ENCODE data around the gene FAM9C. TPM values are rescaled to one million over a fixed set of nuclear protein-coding genes. Genes with fewer than 3 reads are reported as not detected.
"Not testable (repeated sequence)": the region's sequence is repeated elsewhere in the genome, so short reads cannot be mapped to it uniquely, and the experiment has no call there.

FAM9C gene
- not detected for polyA plus RNA-seq

DNA sequence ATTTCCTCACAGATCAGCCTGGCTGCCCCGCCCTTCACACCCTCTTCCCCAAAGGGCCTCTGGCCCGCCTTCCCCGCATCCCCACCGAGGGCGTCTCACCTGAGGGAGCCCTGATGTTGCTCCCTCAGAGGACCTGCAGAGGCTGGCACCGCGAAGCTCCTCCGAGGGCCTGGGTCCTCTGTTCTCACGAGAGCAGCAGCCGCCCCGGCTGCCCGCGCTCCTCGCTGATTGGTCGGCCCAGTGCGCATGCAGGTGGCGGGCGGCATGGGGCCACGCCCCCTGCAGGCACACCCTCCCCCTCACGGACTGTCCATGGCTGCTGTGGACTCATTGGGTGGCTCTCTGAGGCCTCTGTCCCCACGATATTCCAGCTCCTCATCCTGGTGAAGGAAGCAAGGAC, at the start of gene FAM9C:
Gene FAM9C, minus strand, starts transcription at position 180 of the 400 bp plus-strand sequence. CDS start 831 bp downstream, outside the sequence.
- Mint-ChIP-seq H3K27me3 (peaks cover 3% of the 10 kb centered on the region), H3K9me3 (no peaks in the 10 kb centered on the region), H3K4me1 (peaks cover 0 to 13% (median 2%) of the 10 kb centered on the region in 3 donors), H3K27ac (peak within 1 kb of the TSS in 1 of 3 donors; percentile 39), H3K36me3 (peaks cover 1% of the 10 kb centered on the region), H3K4me3 (no peak within 1 kb of the TSS)

GRCh38 chrX:13093529-13094140, 49.2 kb upstream of the FAM9C start:
- peak overlapping the region; percentile 5 to 82 (median 60) for H3K4me3 Mint-ChIP-seq
- H3K36me3 Mint-ChIP-seq, result no peaks in the 10 kb centered on the region
- peaks cover 0 to 7% (median 0%) of the 10 kb centered on the region in 3 donors for H3K9me3 Mint-ChIP-seq
- peak overlapping the region; percentile 74 to 94 (median 92) for H3K27ac Mint-ChIP-seq
- H3K4me1 Mint-ChIP-seq, result peaks cover 19 to 56% (median 29%) of the 10 kb centered on the region in 3 donors
- H3K27me3 Mint-ChIP-seq, result peaks cover 11% of the 10 kb centered on the region

DNA sequence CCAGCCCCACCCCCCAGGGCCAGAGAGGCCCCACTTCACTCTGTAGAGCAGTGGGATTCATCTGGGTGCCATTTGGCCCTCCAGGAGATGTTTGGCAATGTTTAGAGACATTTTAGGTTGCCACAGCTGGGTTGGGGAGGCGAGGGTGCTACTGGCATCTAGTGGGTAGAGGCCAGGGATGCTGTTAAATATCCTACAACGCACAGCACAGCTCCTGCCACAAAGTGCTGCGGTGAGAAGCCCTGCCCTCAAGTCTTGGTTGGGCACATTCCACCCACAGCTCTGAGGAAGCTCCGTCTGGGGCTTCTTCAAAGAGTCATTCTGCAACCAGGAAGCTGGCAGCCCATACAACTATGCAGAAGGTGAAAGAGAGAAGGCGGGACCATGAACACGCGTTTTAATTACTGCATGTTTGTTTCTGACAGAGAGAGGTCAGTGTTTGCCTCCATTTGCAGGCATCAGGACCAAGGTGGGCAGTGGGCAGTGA, 48.1 kb upstream of the FAM9C start:
- peaks cover 29 to 66% (median 39%) of the 10 kb centered on the region in 3 donors for H3K4me1 Mint-ChIP-seq
- H3K9me3 Mint-ChIP-seq, result peaks cover 0 to 7% (median 0%) of the 10 kb centered on the region in 3 donors
- H3K27ac Mint-ChIP-seq, result peak overlapping the region; percentile 74 to 94 (median 92)
- peaks cover 11% of the 10 kb centered on the region for H3K27me3 Mint-ChIP-seq
- H3K4me3 Mint-ChIP-seq, result peak overlapping the region; percentile 51 to 82 (median 74)
- H3K36me3 Mint-ChIP-seq, result no peaks in the 10 kb centered on the region

DNA sequence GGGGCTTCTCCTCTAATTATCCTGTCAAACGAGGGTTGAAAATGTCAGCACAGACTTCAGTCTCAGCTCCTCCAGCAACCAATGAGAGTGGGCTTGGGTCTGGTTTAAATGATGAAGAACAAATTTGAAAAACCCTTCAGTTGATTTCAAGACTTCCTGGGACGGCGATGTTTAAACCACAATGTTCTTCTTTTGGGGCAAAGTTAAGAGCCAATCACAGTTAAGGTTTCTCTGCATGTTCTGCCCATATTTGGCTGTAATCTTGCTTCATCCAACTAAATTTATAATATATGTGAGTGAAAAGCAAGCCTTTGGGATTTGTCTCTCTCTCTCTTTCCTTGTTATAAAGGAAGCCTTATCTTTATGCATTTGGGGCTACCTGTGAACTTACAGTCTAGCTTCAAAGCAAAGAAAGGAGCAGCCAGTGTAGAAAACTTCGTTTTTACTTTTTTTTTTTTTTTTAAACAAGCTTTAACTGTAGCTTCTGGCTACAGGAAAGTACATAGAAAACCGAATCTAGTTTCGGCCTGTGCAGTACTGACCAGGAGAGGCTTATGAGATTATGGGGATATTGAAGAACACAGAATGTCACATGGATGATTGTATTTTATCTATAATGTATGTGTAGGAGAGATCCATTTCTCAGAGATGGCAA, 46.8 kb upstream of the FAM9C start:
- H3K27me3 Mint-ChIP-seq, result peaks cover 17% of the 10 kb centered on the region
- no peaks in the 10 kb centered on the region for H3K36me3 Mint-ChIP-seq
- peak overlapping the region; percentile 74 to 94 (median 92) for H3K27ac Mint-ChIP-seq
- peaks cover 40 to 76% (median 50%) of the 10 kb centered on the region in 3 donors for H3K4me1 Mint-ChIP-seq
- peak overlapping the region; percentile 48 to 90 (median 66) for H3K4me3 Mint-ChIP-seq
- H3K9me3 Mint-ChIP-seq, result peaks cover 0 to 7% (median 0%) of the 10 kb centered on the region in 3 donors

- H3K27ac Mint-ChIP-seq, result peak overlapping the region; percentile 74 to 94 (median 92)
- H3K4me3 Mint-ChIP-seq, result peak overlapping the region; percentile 48 to 90 (median 66)
- H3K9me3 Mint-ChIP-seq, result peaks cover 0 to 7% (median 0%) of the 10 kb centered on the region in 3 donors
- peaks cover 40 to 78% (median 54%) of the 10 kb centered on the region in 3 donors for H3K4me1 Mint-ChIP-seq
- H3K36me3 Mint-ChIP-seq, result no peaks in the 10 kb centered on the region
- H3K27me3 Mint-ChIP-seq, result peaks cover 17% of the 10 kb centered on the region
These were observed 46.1 kb upstream of the FAM9C start for GRCh38 chrX:13090339-13091110.

GRCh38 chrX:13090027-13090338, 45.6 kb upstream of the FAM9C start:
- no peaks in the 10 kb centered on the region for H3K36me3 Mint-ChIP-seq
- H3K9me3 Mint-ChIP-seq, result peaks cover 0 to 7% (median 0%) of the 10 kb centered on the region in 3 donors
- peaks cover 40 to 78% (median 56%) of the 10 kb centered on the region in 3 donors for H3K4me1 Mint-ChIP-seq
- H3K27ac Mint-ChIP-seq, result peak overlapping the region; percentile 74 to 94 (median 92)
- H3K27me3 Mint-ChIP-seq, result peaks cover 14% of the 10 kb centered on the region
- peak overlapping the region in 2 of 4 donors; percentile 46 to 48 for H3K4me3 Mint-ChIP-seq

- H3K9me3 Mint-ChIP-seq, result peaks cover 0 to 6% (median 2%) of the 10 kb centered on the region in 3 donors
- peak overlapping the region; percentile 63 to 88 (median 76) for H3K4me3 Mint-ChIP-seq
- H3K4me1 Mint-ChIP-seq, result peaks cover 41 to 71% (median 58%) of the 10 kb centered on the region in 3 donors
- H3K27me3 Mint-ChIP-seq, result peaks cover 14% of the 10 kb centered on the region
- no peaks in the 10 kb centered on the region for H3K36me3 Mint-ChIP-seq
- H3K27ac Mint-ChIP-seq, result peak overlapping the region; percentile 89 to 97 (median 93)
These were observed 43.7 kb upstream of the FAM9C start for GRCh38 chrX:13088156-13088487.

GRCh38 chrX:13087322-13088155, 43.1 kb upstream of the FAM9C start:
- Mint-ChIP-seq H3K27me3 (peaks cover 15% of the 10 kb centered on the region), H3K4me3 (peak overlapping the region; percentile 72 to 88 (median 77)), H3K27ac (peak overlapping the region; percentile 89 to 97 (median 93)), H3K36me3 (no peaks in the 10 kb centered on the region), H3K9me3 (peaks cover 0 to 2% (median under 1%) of the 10 kb centered on the region in 3 donors), H3K4me1 (peaks cover 42 to 71% (median 59%) of the 10 kb centered on the region in 3 donors)

DNA sequence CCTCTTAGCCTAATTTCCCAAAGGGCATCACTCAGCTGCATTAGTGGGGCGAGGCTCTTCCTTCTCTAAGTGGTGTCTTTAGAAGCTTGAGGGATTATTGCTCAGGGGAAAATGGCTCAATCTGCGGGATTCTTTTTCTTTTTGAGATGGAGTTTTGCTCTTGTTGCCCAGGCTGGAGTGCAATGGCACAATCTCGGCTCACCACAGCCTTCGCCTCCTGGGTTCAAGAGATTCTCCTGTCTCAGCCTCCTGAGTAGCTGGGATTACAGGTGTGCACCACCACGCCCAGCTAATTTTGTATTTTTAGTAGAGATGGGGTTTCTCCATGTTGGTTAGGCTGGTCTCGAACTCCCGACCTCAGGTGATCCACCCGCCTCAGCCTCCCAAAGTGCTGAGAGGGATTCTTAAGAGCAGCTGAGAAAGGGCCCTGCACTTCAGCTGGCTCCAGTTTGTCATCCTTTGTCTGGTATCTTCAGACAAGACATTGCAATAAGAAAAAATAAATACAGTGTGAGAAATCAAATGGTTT, 42.4 kb upstream of the FAM9C start:
- Mint-ChIP-seq H3K4me3 (peak overlapping the region; percentile 72 to 88 (median 77)), H3K27ac (peak overlapping the region; percentile 89 to 97 (median 93)), H3K27me3 (peaks cover 15% of the 10 kb centered on the region), H3K4me1 (peaks cover 47 to 74% (median 63%) of the 10 kb centered on the region in 3 donors)
- not testable (repeated sequence) for H3K9me3 Mint-ChIP-seq, H3K36me3 Mint-ChIP-seq

- Mint-ChIP-seq H3K4me3 (peak overlapping the region; percentile 54 to 88 (median 76)), H3K9me3 (peaks cover 0 to 2% (median 0%) of the 10 kb centered on the region in 3 donors), H3K27me3 (peaks cover 15% of the 10 kb centered on the region), H3K36me3 (no peaks in the 10 kb centered on the region), H3K27ac (peak overlapping the region; percentile 89 to 97 (median 93)), H3K4me1 (peaks cover 49 to 75% (median 63%) of the 10 kb centered on the region in 3 donors)
These were observed 41.7 kb upstream of the FAM9C start for GRCh38 chrX:13086076-13086475.

DNA sequence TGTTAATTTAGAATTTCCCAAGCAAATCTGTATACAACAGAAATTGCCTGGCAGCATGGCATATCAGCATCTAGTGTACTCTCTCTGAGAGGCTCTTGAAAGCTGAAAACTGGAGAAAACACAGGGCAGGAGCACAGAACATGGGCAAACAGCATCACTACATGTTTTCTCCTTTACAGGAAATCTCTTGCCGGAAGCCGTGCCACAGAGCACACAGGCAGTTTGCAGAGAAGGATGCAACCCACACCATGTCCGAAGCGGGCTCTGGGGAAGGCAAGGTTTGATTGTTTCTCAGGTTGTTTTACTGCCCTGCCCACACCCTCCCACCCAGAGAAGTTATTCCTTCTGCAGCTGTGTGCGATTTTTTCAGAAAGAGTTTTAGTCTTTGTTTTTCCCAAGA, 41.1 kb upstream of the FAM9C start:
- peaks cover 0 to 2% (median 0%) of the 10 kb centered on the region in 3 donors for H3K9me3 Mint-ChIP-seq
- peaks cover 52 to 76% (median 66%) of the 10 kb centered on the region in 3 donors for H3K4me1 Mint-ChIP-seq
- H3K27me3 Mint-ChIP-seq, result peaks cover 13% of the 10 kb centered on the region
- no peaks in the 10 kb centered on the region for H3K36me3 Mint-ChIP-seq
- peak overlapping the region; percentile 89 to 97 (median 93) for H3K27ac Mint-ChIP-seq
- H3K4me3 Mint-ChIP-seq, result peak overlapping the region; percentile 54 to 88 (median 76)

- Mint-ChIP-seq H3K9me3 (peaks cover 0 to 2% (median 0%) of the 10 kb centered on the region in 3 donors), H3K4me1 (peaks cover 56 to 77% (median 68%) of the 10 kb centered on the region in 3 donors), H3K27me3 (peaks cover 8% of the 10 kb centered on the region), H3K27ac (peak overlapping the region; percentile 32 to 95 (median 91)), H3K4me3 (peak overlapping the region in 1 of 4 donors; percentile 53), H3K36me3 (no peaks in the 10 kb centered on the region)
These were observed 40.2 kb upstream of the FAM9C start for GRCh38 chrX:13084611-13085010.

- peak overlapping the region; percentile 32 to 95 (median 91) for H3K27ac Mint-ChIP-seq
- peaks cover 56 to 77% (median 66%) of the 10 kb centered on the region in 3 donors for H3K4me1 Mint-ChIP-seq
- H3K27me3 Mint-ChIP-seq, H3K9me3 Mint-ChIP-seq, H3K36me3 Mint-ChIP-seq: not testable (repeated sequence)
- H3K4me3 Mint-ChIP-seq, result peak overlapping the region in 2 of 4 donors; percentile 77 to 80
These were observed 39.4 kb upstream of the FAM9C start for GRCh38 chrX:13083755-13084326.
